Gastrocnemius medialis (tissue), 4 donors: ENCODE data around the gene CASKIN1.

Experiments
- POLR2A ChIP-seq, 2 donors: fragments of 450-650 bp; IDR thresholded peaks; one replicate each; pipeline ENCODE4 v1.6.1; 2017; ENCODE audit warnings: antibody characterized with exemption in 2 of 2, mild to moderate bottlenecking in 2 of 2, moderate library complexity in 2 of 2
- TF ChIP-seq, protein P1 (sequence below), 5 experiments: fragments of 450-650 bp in 3 of 5; fragments of 200-600 bp in 2 of 5; sonication (generic) in 2 of 5; IDR thresholded peaks in 4 of 5; conservative IDR thresholded peaks in 1 of 5; 1 replicate in 4 of 5; 2 replicates in 1 of 5; pipeline ENCODE4 v1.5.1; 2016 to 2019; ENCODE audit warnings: antibody characterized with exemption in 5 of 5, mild to moderate bottlenecking in 3 of 5, moderate library complexity in 3 of 5

DNA sequence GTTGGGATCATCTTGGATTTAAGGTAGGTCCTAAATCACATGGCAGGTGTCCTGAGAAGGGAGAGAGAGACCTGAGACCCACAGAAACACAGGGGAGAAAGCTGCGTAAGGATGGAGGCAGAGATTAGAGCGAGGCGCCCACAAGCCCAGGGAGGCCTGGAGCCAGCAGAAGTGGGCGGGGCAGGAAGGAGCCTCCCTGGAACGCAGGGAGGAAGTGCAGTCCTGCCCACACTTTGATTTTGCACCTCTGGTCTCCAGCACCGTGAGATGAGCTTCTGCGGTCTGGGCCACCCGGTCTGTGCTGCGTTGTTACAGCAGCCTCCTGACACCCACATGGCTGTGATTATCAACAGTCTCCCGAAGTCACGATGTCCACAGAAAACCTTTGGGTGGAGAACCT lies 46.2 kb upstream of the CASKIN1 start:
- TF ChIP-seq, protein P1, sequence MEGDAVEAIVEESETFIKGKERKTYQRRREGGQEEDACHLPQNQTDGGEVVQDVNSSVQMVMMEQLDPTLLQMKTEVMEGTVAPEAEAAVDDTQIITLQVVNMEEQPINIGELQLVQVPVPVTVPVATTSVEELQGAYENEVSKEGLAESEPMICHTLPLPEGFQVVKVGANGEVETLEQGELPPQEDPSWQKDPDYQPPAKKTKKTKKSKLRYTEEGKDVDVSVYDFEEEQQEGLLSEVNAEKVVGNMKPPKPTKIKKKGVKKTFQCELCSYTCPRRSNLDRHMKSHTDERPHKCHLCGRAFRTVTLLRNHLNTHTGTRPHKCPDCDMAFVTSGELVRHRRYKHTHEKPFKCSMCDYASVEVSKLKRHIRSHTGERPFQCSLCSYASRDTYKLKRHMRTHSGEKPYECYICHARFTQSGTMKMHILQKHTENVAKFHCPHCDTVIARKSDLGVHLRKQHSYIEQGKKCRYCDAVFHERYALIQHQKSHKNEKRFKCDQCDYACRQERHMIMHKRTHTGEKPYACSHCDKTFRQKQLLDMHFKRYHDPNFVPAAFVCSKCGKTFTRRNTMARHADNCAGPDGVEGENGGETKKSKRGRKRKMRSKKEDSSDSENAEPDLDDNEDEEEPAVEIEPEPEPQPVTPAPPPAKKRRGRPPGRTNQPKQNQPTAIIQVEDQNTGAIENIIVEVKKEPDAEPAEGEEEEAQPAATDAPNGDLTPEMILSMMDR (IDR thresholded peaks at IDR 0.05 in 4 of 5, conservative IDR thresholded peaks at IDR 0.05 in 1 of 5), result no peak
- no peak for TF ChIP-seq POLR2A (IDR thresholded peaks at IDR 0.05)
